Skeletal muscle tissue (tissue), 4 donors: ENCODE data around the gene PDX1. TPM values are rescaled to one million over a fixed set of nuclear protein-coding genes. Genes with fewer than 3 reads are reported as not detected.

ENCODE experiments used
- H3K27ac ChIP-seq: one replicate; pipeline ENCODE4 v1.7.0; 2013; ENCODE audit warnings: mild to moderate bottlenecking, low read depth, low read length, inconsistent platforms
- H3K27me3 ChIP-seq, 3 donors: one replicate each; pipeline ENCODE4 v1.7.0; 2013; ENCODE audit warnings: low read length in 3 of 3; ENCODE audit not compliant: control insufficient read depth in 3 of 3, insufficient read depth in 3 of 3
- H3K36me3 ChIP-seq, 3 donors: one replicate each; pipeline ENCODE4 v1.7.0; 2013; ENCODE audit warnings: low read length in 3 of 3; ENCODE audit not compliant: control insufficient read depth in 3 of 3, insufficient read depth in 3 of 3
- H3K4me1 ChIP-seq, 3 donors: one replicate each; pipeline ENCODE4 v1.7.0; 2013; ENCODE audit warnings: low read length in 3 of 3, mild to moderate bottlenecking in 3 of 3; ENCODE audit not compliant: control insufficient read depth in 3 of 3, insufficient read depth in 3 of 3
- H3K4me3 ChIP-seq, 3 donors: one replicate each; pipeline ENCODE4 v1.7.0; 2013; ENCODE audit warnings: low read length in 3 of 3
- H3K9ac ChIP-seq, 3 donors: one replicate each; pipeline ENCODE4 v1.7.0; 2013; ENCODE audit warnings: low read length in 3 of 3, mild to moderate bottlenecking in 3 of 3, moderate library complexity in 2 of 3, low read depth in 1 of 3
- H3K9me3 ChIP-seq, 3 donors: one replicate each; pipeline ENCODE4 v1.7.0; 2013; ENCODE audit warnings: low read length in 3 of 3; ENCODE audit not compliant: control insufficient read depth in 3 of 3
- total RNA-seq: library from RNA; depleted of rRNA; stranded (reverse); fragments of >200 nt; gene quantifications from one replicate; pipeline ENCODE4 v1.2.3, GENCODE V29; 2014
- donor health status: Osteomylitis.

The PDX1 gene
- total RNA-seq, 1 donor from 2014 or later = not detected

GRCh38 chr13:27965740-27966640, 46.2 kb downstream of the PDX1 start:
- Histone ChIP-seq H3K27ac (no peak overlapping the region), H3K4me1 (peaks cover 9 to 12% (median 11%) of the 10 kb centered on the region in 3 donors), H3K9ac (no peak overlapping the region), H3K9me3 (no peaks in the 10 kb centered on the region), H3K36me3 (no peaks in the 10 kb centered on the region), H3K4me3 (no peak overlapping the region), H3K27me3 (peaks cover 75 to 91% (median 82%) of the 10 kb centered on the region in 3 donors)

- H3K36me3 ChIP-seq = no peaks in the 10 kb centered on the region
- H3K27ac ChIP-seq = no peak overlapping the region
- no peaks in the 10 kb centered on the region for H3K9me3 ChIP-seq
- H3K27me3 ChIP-seq = peaks cover 79 to 92% (median 85%) of the 10 kb centered on the region in 3 donors
- peaks cover 9 to 11% (median 10%) of the 10 kb centered on the region in 3 donors for H3K4me1 ChIP-seq
- H3K4me3 ChIP-seq = no peak overlapping the region
- no peak overlapping the region for H3K9ac ChIP-seq
Observed at GRCh38 chr13:27966641-27967202, 46.9 kb downstream of the PDX1 start.

- peaks cover 9 to 11% (median 10%) of the 10 kb centered on the region in 3 donors for H3K4me1 ChIP-seq
- H3K4me3 ChIP-seq = no peak overlapping the region
- no peaks in the 10 kb centered on the region for H3K36me3 ChIP-seq
- H3K27me3 ChIP-seq = peaks cover 82 to 93% (median 88%) of the 10 kb centered on the region in 3 donors
- no peak overlapping the region for H3K27ac ChIP-seq
- no peaks in the 10 kb centered on the region for H3K9me3 ChIP-seq
- H3K9ac ChIP-seq = no peak overlapping the region
Observed at GRCh38 chr13:27967203-27967735, 47.5 kb downstream of the PDX1 start.

- Histone ChIP-seq H3K4me1 (peaks cover 9 to 11% (median 10%) of the 10 kb centered on the region in 3 donors), H3K9me3 (no peaks in the 10 kb centered on the region), H3K27ac (no peak overlapping the region), H3K36me3 (no peaks in the 10 kb centered on the region), H3K27me3 (peaks cover 82 to 94% (median 93%) of the 10 kb centered on the region in 3 donors), H3K9ac (no peak overlapping the region), H3K4me3 (no peak overlapping the region)
Observed at GRCh38 chr13:27967736-27968315, 48.0 kb downstream of the PDX1 start.

- H3K4me1 ChIP-seq = peaks cover 9 to 11% (median 10%) of the 10 kb centered on the region in 3 donors
- H3K36me3 ChIP-seq = no peaks in the 10 kb centered on the region
- H3K4me3 ChIP-seq = peak overlapping the region in 1 of 3 donors; percentile 22
- no peak overlapping the region for H3K9ac ChIP-seq
- no peaks in the 10 kb centered on the region for H3K9me3 ChIP-seq
- H3K27me3 ChIP-seq = peaks cover 89 to 92% (median 92%) of the 10 kb centered on the region in 3 donors
- no peak overlapping the region for H3K27ac ChIP-seq
Observed at GRCh38 chr13:27968316-27969081, 48.7 kb downstream of the PDX1 start.

GRCh38 chr13:27969082-27969865, 49.5 kb downstream of the PDX1 start, which contains the start of gene CDX2:
CDX2 (minus strand) TSS chr13:27969315; CDS start chr13:27969006, 309 bp downstream.
- no peaks in the 10 kb centered on the region for H3K36me3 ChIP-seq
- peak within 1 kb of the TSS in 1 of 3 donors; percentile 22 for H3K4me3 ChIP-seq
- no peak within 1 kb of the TSS for H3K9ac ChIP-seq
- no peaks in the 10 kb centered on the region for H3K9me3 ChIP-seq
- H3K27me3 ChIP-seq = peaks cover 94 to 97% (median 96%) of the 10 kb centered on the region in 3 donors
- no peak within 1 kb of the TSS for H3K27ac ChIP-seq
- H3K4me1 ChIP-seq = peaks cover 9 to 11% (median 10%) of the 10 kb centered on the region in 3 donors

- H3K4me3 ChIP-seq = no peak overlapping the region
- peaks cover 9 to 11% (median 10%) of the 10 kb centered on the region in 3 donors for H3K4me1 ChIP-seq
- no peak overlapping the region for H3K9ac ChIP-seq
- H3K9me3 ChIP-seq = no peaks in the 10 kb centered on the region
- H3K36me3 ChIP-seq = no peaks in the 10 kb centered on the region
- H3K27ac ChIP-seq = no peak overlapping the region
- peaks cover 93 to 96% (median 95%) of the 10 kb centered on the region in 3 donors for H3K27me3 ChIP-seq
Observed at GRCh38 chr13:27969866-27970229, 50.0 kb downstream of the PDX1 start.

GRCh38 chr13:27970382-27971235, 50.8 kb downstream of the PDX1 start:
- H3K4me3 ChIP-seq = no peak overlapping the region

More at GRCh38 chr13:27970382-27971235, 50.8 kb downstream of the PDX1 start:
- no peak overlapping the region for H3K9ac ChIP-seq
- H3K36me3 ChIP-seq = no peaks in the 10 kb centered on the region
- H3K27ac ChIP-seq = no peak overlapping the region
- H3K4me1 ChIP-seq = peaks cover 9 to 13% (median 11%) of the 10 kb centered on the region in 3 donors
- no peaks in the 10 kb centered on the region for H3K9me3 ChIP-seq
- H3K27me3 ChIP-seq = peaks cover 91 to 95% (median 95%) of the 10 kb centered on the region in 3 donors
